HG03025 (cell line): Measurements from ENCODE around the gene CRYBB1.

Experiments
- ATAC-seq: cut with Tn5 transposase; IDR thresholded peaks from one replicate; pipeline ENCODE4 v1.9.1; 2021; ENCODE audit warnings: mild to moderate bottlenecking, moderate library complexity; ENCODE audit not compliant: unreplicated experiment, low FRiP score

CRYBB1 gene

GRCh38 chr22:26559961-26560575 lies 57.8 kb downstream of the CRYBB1 start:
- no peak for ATAC-seq

GRCh38 chr22:26558248-26558895 lies 59.5 kb downstream of the CRYBB1 start:
- no peak for ATAC-seq

- no peak for ATAC-seq
Observed at GRCh38 chr22:26556904-26557303, 60.9 kb downstream of the CRYBB1 start.

GRCh38 chr22:26555478-26555877 lies 62.3 kb downstream of the CRYBB1 start:
- no peak for ATAC-seq

GRCh38 chr22:26554956-26555355 lies 62.9 kb downstream of the CRYBB1 start:
- ATAC-seq: no peak

GRCh38 chr22:26553056-26553752 lies 64.6 kb downstream of the CRYBB1 start:
- no peak for ATAC-seq

GRCh38 chr22:26552466-26552865 lies 65.4 kb downstream of the CRYBB1 start:
- no peak for ATAC-seq

- no peak for ATAC-seq
Observed at GRCh38 chr22:26551568-26551967, 66.3 kb downstream of the CRYBB1 start.

GRCh38 chr22:26550498-26551033 lies 67.3 kb downstream of the CRYBB1 start:
- no peak for ATAC-seq

- ATAC-seq: no peak
Observed at GRCh38 chr22:26549902-26550497, 67.8 kb downstream of the CRYBB1 start.
